ENCODE results near the gene TANGO6. TPM values are rescaled to one million over a fixed set of nuclear protein-coding genes. Genes with fewer than 3 reads are reported as not detected.

TANGO6 gene
- total and polyA plus RNA-seq, 10 of the 15 experiments (the other 5 are each of a cell fraction or from before 2014, with no cell fraction given), result 1.1 to 20.6 (median 11.0) TPM

- TF ChIP-seq IRF5 (IDR thresholded peaks at IDR 0.05; ENCODE audit: borderline replicate concordance) (no peak), CHD1 (IDR thresholded peaks at IDR 0.05; ENCODE audit: low read depth, low read length) (no peak), CREM (IDR thresholded peaks at IDR 0.05; ENCODE audit: low read depth) (peak; percentile 54), STAT1 (conservative IDR thresholded peaks at IDR 0.05) (0 out of 2 replicates have a peak, but pooled peaks have one; percentile 51), TCF3 (IDR thresholded peaks at IDR 0.05; ENCODE audit: borderline replicate concordance, insufficient read depth, low read depth, low read length) (no peak), SRF (IDR thresholded peaks at IDR 0.05; ENCODE audit: low read depth in 2 of 2, low read length in 2 of 2) (no peak), FOXK2 (IDR thresholded peaks at IDR 0.05) (no peak), IKZF1 (conservative IDR thresholded peaks at IDR 0.05) (peak; percentile 81), MEF2B (IDR thresholded peaks at IDR 0.05; ENCODE audit: partially characterized antibody, poor library complexity, severe bottlenecking) (no peak), SP1 (IDR thresholded peaks at IDR 0.05; ENCODE audit: low read depth, low read length) (no peak), MYB (IDR thresholded peaks at IDR 0.05; ENCODE audit: borderline replicate concordance, low read depth, low read length) (no peak), SREBF2 (IDR thresholded peaks at IDR 0.05; ENCODE audit: low read length) (no peak), NFYA (IDR thresholded peaks at IDR 0.05; ENCODE audit: borderline replicate concordance, low read depth, low read length) (no peak), BCL11A (IDR thresholded peaks at IDR 0.05; ENCODE audit: low read depth, low read length) (no peak), JUND (IDR thresholded peaks at IDR 0.05; ENCODE audit: low read depth, low read length) (no peak), EP300 (IDR thresholded peaks at IDR 0.05; ENCODE audit: borderline replicate concordance in 1 of 2, control insufficient read depth in 1 of 2, low read depth in 2 of 2, low read length in 2 of 2) (no peak), GATAD2B (conservative IDR thresholded peaks at IDR 0.05; ENCODE audit: low read depth) (peak; percentile 50), EED (IDR thresholded peaks at IDR 0.05; ENCODE audit: low read depth) (no peak), SUZ12 (IDR thresholded peaks at IDR 0.05; ENCODE audit: unreplicated experiment) (no peak), WRNIP1 (IDR thresholded peaks at IDR 0.05; ENCODE audit: borderline replicate concordance, low read depth, low read length) (no peak), NFIC (IDR thresholded peaks at IDR 0.05; ENCODE audit: low read depth, low read length) (no peak), NBN (IDR thresholded peaks at IDR 0.05) (0 out of 2 replicates have a peak, but pooled peaks have one; percentile 22), NR2C1 (IDR thresholded peaks at IDR 0.05) (peak; percentile 96), ETV6 (conservative IDR thresholded peaks at IDR 0.05 in 1 of 2, IDR thresholded peaks at IDR 0.05 in 1 of 2; ENCODE audit: borderline replicate concordance in 1 of 2, low read depth in 1 of 2) (no peak; a peak in 1 of 4 replicates), CBFB (IDR thresholded peaks at IDR 0.05; ENCODE audit: low read depth) (no peak), ESRRA (IDR thresholded peaks at IDR 0.05; ENCODE audit: low read length) (0 out of 2 replicates have a peak, but pooled peaks have one; percentile 23), E4F1 (IDR thresholded peaks at IDR 0.05; ENCODE audit: borderline replicate concordance, partially characterized antibody) (no peak)
Observed at GRCh38 chr16:69132424-69133252, 289.3 kb downstream of the TANGO6 start, which contains the start of the genes CHTF8 and UTP4 (continued).
